Heart right ventricle (tissue), 16 donors: ENCODE measurements around the gene ZNF490. TPM values are rescaled to one million over a fixed set of nuclear protein-coding genes. Genes with fewer than 3 reads are reported as not detected.

ENCODE experiments used
- ATAC-seq, 8 donors: fragments of 200-7000 bp; cut with Tn5 transposase; one replicate each; pipeline ENCODE4 v1.9.1; 2020; ENCODE audit warnings: mild to moderate bottlenecking in 8 of 8, moderate library complexity in 8 of 8, moderate number of reproducible peaks in 1 of 8
- DNase-seq, 2 donors: peaks; one replicate each; pipeline ENCODE4 v3.0.0-alpha.2; 2020
- H3K27ac ChIP-seq, 10 donors: fragments of 200-600 bp; sonication (generic) in 2 of 10; one replicate each; pipeline versions ENCODE4 v1.5.0 to v1.8.0; 2020 to 2022; ENCODE audit warnings: mild to moderate bottlenecking in 3 of 10
- H3K27me3 ChIP-seq, 7 donors: fragments of 200-600 bp; one replicate each; pipeline ENCODE4 v1.8.0; 2021 to 2022; ENCODE audit warnings: mild to moderate bottlenecking in 2 of 7
- H3K36me3 ChIP-seq, 9 donors: fragments of 200-600 bp; sonication (generic) in 1 of 9; one replicate each; pipeline versions ENCODE4 v1.5.0 to v1.8.0; 2020 to 2022; ENCODE audit warnings: mild to moderate bottlenecking in 2 of 9
- H3K4me1 ChIP-seq, 9 donors: fragments of 200-600 bp; sonication (generic) in 1 of 9; one replicate each; pipeline versions ENCODE4 v1.5.0 to v1.8.0; 2020 to 2022; ENCODE audit warnings: mild to moderate bottlenecking in 4 of 9
- H3K4me3 ChIP-seq, 10 donors: fragments of 200-600 bp; sonication (generic) in 2 of 10; one replicate each; pipeline versions ENCODE4 v1.5.0 to v1.8.0; 2020 to 2022; ENCODE audit warnings: mild to moderate bottlenecking in 7 of 10, moderate library complexity in 2 of 10
- H3K9me3 ChIP-seq, 11 donors: fragments of 200-600 bp in 10 of 11; sonication (generic) in 2 of 11; one replicate each; pipeline versions ENCODE4 v1.5.0 to v1.8.0; 2013 to 2022; ENCODE audit warnings: mild to moderate bottlenecking in 2 of 11, control low read depth in 1 of 11, moderate library complexity in 1 of 11
- WGBS, 2 donors: extraction: QIAGEN DNeasy Blood & Tissue Kit; methylation state at CpG; one replicate each; pipeline ENCODE4 v1.1.7; 2013; ENCODE audit warnings: inconsistent platforms in 1 of 2; 5-methylcytosine and 5-hydroxymethylcytosine counted together
- intact Hi-C, 10 donors: fragments of 100-400 bp; cut with DNase I; formaldehyde crosslinking; loops; one replicate each; pipeline versions ENCODE4 v1.11.1 to v1.14.2; 2022
- polyA plus RNA-seq, 2 donors: library from polyadenylated mRNA; stranded (reverse); fragments of 200-250 nt; gene quantifications; one replicate each; pipeline ENCODE4 v1.2.3, GENCODE V29; 2013
- total RNA-seq, 10 donors: library from RNA; stranded (reverse); fragmentation: NEBNext Ultra II Directional in 3 of 10; extraction: Animal tissue kit (Norgen Biotek cat#: 25700) in 3 of 10; gene quantifications; one replicate each; pipeline versions ENCODE4 v1.2.1 to v1.2.4, GENCODE V29; 2021 to 2023
- TF ChIP-seq, protein P1 (sequence below), 9 donors: fragments of 200-600 bp; sonication (generic) in 2 of 9; IDR thresholded peaks; one replicate each; pipeline versions ENCODE4 v1.5.0 to v1.8.0; 2021 to 2022; ENCODE audit warnings: antibody characterized with exemption in 9 of 9, mild to moderate bottlenecking in 5 of 9, moderate library complexity in 1 of 9
- donor health status: Arrhythmogenic right ventricular cardiomyopathy.
- donor health status: ischemic (EF 13 %, LVEDD 7.1; RV severe dilation, severe dysfunction).
- donor health status: healthy with polysubstance abuse.
- donor health status: DM: no; HTN: yes; CAD: no.
- donor health status: DM: no; HTN: no; CAD: no.
- donor health status: ischemic (EF 25% LVEDD 6.9; RV normal size, moderate dysfunction).
- donor health status: ischemic (EF 25% LVEDD 5.7; RV mildly dilated, moderate dysfunction).
- donor health status: healthy.
- donor health status: DM: yes; HTN: yes; CAD: no.
- donor health status: Ischemic cardiomyopathy.
- donor health status: ischemic (EF 35%, LVEDD 5.7; RV mildly dilated, moderate dysfunction).
- donor health status: nonischemic (EF 11% LVEDD 7.7; RV severe dilation, severe dysfunction).
- donor health status: DM: yes; HTN: yes; CAD: no.
- donor health status: PGD.
- donor health status: ischemic (EF 29% LVEDD 5.4; RV normal size, mild dysfunction).
- donor health status: nonischemic (EF 23%, LVEDD 6.1; RV moderate dilation, normal function).

ZNF490 gene
- total and polyA plus RNA-seq, 12 donors: 0.22 to 7.2 (median 5.2) TPM

DNA sequence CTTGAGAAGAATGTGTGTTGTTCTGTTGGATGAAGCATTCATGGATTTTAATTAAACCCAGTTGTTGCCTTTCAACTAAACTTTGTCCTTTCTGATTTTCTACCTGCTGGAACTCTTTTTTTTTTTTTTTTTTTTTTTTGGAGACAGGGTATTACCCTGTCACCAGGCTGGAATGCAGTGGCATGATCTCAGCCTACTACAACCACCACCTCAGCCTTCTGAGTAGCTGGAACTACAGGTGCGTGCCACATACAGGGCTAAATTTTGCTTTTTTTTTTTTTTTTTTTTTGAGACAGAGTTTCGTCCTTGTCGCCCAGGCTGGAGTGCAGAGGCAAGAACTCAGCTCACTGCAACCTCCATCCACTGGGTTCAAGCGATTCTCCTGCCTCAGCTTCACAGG, 7.0 kb upstream of the ZNF490 start:
- DNase-seq (no peak), ATAC-seq (no peak)
- intact Hi-C loops: no loop called here
- no peak overlapping the region for H3K4me3 ChIP-seq
- TF ChIP-seq, protein P1, sequence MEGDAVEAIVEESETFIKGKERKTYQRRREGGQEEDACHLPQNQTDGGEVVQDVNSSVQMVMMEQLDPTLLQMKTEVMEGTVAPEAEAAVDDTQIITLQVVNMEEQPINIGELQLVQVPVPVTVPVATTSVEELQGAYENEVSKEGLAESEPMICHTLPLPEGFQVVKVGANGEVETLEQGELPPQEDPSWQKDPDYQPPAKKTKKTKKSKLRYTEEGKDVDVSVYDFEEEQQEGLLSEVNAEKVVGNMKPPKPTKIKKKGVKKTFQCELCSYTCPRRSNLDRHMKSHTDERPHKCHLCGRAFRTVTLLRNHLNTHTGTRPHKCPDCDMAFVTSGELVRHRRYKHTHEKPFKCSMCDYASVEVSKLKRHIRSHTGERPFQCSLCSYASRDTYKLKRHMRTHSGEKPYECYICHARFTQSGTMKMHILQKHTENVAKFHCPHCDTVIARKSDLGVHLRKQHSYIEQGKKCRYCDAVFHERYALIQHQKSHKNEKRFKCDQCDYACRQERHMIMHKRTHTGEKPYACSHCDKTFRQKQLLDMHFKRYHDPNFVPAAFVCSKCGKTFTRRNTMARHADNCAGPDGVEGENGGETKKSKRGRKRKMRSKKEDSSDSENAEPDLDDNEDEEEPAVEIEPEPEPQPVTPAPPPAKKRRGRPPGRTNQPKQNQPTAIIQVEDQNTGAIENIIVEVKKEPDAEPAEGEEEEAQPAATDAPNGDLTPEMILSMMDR (IDR thresholded peaks at IDR 0.05): no peak
- H3K27me3 ChIP-seq: no peaks in the 10 kb centered on the region
- peaks cover 0 to 66% (median 32%) of the 10 kb centered on the region in 9 donors for H3K4me1 ChIP-seq
- no peaks in the 10 kb centered on the region for H3K9me3 ChIP-seq
- WGBS, 2 donors: 76 to 90% methylated on average over 4 of the region's 4 CpGs
- H3K27ac ChIP-seq: no peak overlapping the region
- H3K36me3 ChIP-seq: peaks cover 0 to 47% (median 12%) of the 10 kb centered on the region in 9 donors

DNA sequence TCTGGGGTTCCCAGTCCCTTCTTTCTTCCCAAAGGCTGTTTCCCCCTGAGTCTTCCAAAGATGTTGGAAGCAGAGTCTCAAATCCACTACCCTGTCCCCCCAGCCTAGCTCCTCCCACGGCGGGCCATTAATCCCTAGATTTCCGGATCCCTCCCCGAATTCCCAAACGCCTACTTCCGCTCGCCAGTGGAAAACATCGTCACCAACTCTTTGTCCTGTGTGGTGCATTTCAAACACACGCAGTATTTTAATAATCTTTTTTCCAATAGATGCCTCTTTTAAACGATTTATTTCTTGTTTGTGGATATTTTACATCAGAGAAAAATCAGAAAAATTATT, 717 bp upstream of the ZNF490 start:
- 0 to 1% methylated on average over 10 of the region's 10 CpGs for WGBS, 2 donors
- TF ChIP-seq, protein P1 (IDR thresholded peaks at IDR 0.05): no peak
- DNase-seq: peak; percentile 61 to 86
- Histone ChIP-seq H3K4me3 (peak overlapping the region; percentile 78 to 100 (median 97)), H3K9me3 (no peaks in the 10 kb centered on the region), H3K36me3 (peaks cover 0 to 66% (median 12%) of the 10 kb centered on the region in 9 donors), H3K27me3 (no peaks in the 10 kb centered on the region), H3K27ac (peak overlapping the region; percentile 86 to 99 (median 97)), H3K4me1 (peaks cover 0 to 57% (median 43%) of the 10 kb centered on the region in 9 donors)
- ATAC-seq: peak; percentile 79 to 88 (median 84)
- intact Hi-C loops: no loop called here

DNA sequence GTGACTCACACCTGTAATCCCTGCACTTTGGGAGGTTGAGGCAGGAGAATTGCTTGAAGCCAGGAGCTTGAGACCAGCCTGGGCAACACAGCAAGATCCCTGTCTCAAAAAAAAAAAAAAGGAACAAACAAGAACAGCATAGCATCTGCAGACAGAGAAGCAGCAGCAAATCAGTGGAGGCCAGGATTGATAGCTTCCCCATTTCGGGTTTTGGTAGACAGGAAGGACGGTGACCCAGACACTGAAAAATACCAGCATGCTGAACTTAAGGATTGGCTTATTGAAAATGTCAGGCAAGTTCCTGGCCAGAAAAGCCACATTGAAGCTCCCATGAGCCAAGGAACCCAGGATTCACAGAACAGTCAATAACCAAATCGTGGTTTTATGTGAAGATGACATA, 3.0 kb downstream of the ZNF490 start:
- Histone ChIP-seq H3K4me1 (peaks cover 0 to 26% (median 21%) of the 10 kb centered on the region in 9 donors), H3K4me3 (no peak overlapping the region), H3K36me3 (peaks cover 0 to 72% (median 12%) of the 10 kb centered on the region in 9 donors), H3K27ac (no peak overlapping the region), H3K9me3 (no peaks in the 10 kb centered on the region), H3K27me3 (no peaks in the 10 kb centered on the region)
- DNase-seq: no peak
- WGBS, 2 donors: 92 to 95% methylated on average over 3 of the region's 3 CpGs
- TF ChIP-seq, protein P1 (IDR thresholded peaks at IDR 0.05): no peak
- ATAC-seq: no peak
- intact Hi-C loops: no loop called here

DNA sequence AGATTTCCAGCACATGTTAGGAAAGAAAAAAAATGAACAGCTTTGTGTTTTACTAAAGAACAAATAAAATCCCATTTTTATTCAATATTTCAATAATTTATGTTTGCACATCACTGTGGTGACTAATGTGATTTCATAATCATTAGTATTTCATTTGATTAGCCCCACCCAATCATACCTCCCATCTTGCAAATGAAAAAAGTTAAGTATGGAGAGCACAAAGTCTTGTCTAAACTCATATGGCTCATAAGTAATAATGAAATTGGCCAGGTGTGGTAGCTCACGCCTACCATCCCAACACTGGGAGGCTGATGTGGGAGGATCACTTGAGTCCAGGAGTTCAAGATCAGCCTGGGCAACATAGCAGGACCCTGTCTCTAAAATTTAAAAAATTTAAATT, 3.8 kb downstream of the ZNF490 start:
- DNase-seq (no peak), ATAC-seq (no peak)
- no peaks in the 10 kb centered on the region for H3K27me3 ChIP-seq
- no peak overlapping the region for H3K4me3 ChIP-seq
- WGBS, 2 donors: 94 to 96% methylated on average over 1 of the region's 1 CpG
- peaks cover 0 to 18% (median 12%) of the 10 kb centered on the region in 9 donors for H3K4me1 ChIP-seq
- H3K36me3 ChIP-seq: peaks cover 0 to 72% (median 12%) of the 10 kb centered on the region in 9 donors
- intact Hi-C loops: no loop called here
- TF ChIP-seq, protein P1 (IDR thresholded peaks at IDR 0.05): no peak
- H3K9me3 ChIP-seq: no peaks in the 10 kb centered on the region
- no peak overlapping the region for H3K27ac ChIP-seq
